LoVo (cell line): ENCODE measurements around the gene MYH8.

Source experiments
- DNase-seq: peaks from one replicate; pipeline ENCODE4 v3.0.0-alpha.2; 2016; ENCODE audit warnings: low spot score

MYH8 gene

DNA sequence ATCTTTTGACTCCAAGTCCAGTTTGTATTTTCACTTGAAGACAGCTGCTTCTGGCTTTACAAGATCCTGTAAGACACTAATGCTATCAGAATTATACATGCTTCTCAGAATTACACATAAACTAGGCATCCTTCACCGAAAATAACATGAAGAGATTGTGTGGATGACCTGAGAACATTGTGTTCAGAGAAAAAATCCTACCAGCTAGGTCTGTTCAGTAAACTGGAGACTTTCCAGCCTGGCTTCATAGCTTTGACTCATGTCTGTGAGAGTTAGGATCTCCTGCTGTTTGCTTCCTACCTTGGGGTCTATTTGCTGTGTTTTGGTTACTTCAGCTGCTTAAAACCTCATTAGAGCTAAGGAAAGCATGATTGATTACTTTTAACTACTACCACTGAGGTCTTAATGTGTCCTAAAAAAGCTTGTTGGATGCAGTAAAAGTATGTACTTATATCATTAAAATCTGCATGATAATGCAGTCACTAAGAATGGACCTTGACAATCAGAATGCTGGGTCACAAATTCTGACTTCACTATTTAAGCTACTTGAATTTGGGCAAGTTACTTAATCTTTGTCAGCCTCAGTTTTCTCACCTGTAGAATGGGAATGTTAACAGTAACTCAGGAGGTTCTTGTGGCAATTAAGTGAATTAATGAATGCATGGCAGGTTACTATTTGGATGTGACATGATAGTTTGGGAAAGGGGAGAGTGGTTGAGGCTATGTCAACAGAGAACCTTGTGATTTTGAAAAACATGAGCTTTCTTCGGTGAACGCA is 40.9 kb downstream of the MYH8 start:
- no peak for DNase-seq

DNA sequence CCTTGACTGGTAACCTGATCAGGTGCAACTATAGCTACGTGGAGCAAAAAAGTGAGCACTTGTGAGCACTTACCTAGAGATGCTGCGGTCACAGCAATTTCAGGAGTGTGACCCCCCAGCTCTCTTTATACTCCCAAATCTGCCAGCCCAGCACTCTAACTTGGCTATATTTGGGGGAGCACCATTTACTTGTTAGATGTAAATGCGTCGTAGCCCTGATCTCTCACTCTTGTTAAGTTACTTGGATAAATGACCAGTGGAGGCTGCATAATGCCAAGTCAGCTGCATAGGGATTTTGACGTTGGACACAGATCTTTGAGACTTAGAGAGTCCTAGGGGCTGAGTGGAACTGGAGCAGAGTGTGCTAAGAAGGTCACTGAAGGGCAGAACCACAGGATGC is 48.8 kb downstream of the MYH8 start, which contains the start of gene MYH13:
Gene MYH13 (minus strand): TSS at position 101 of the 400 bp plus-strand sequence. CDS start 8,476 bp downstream, outside the sequence.
- DNase-seq: no peak

DNA sequence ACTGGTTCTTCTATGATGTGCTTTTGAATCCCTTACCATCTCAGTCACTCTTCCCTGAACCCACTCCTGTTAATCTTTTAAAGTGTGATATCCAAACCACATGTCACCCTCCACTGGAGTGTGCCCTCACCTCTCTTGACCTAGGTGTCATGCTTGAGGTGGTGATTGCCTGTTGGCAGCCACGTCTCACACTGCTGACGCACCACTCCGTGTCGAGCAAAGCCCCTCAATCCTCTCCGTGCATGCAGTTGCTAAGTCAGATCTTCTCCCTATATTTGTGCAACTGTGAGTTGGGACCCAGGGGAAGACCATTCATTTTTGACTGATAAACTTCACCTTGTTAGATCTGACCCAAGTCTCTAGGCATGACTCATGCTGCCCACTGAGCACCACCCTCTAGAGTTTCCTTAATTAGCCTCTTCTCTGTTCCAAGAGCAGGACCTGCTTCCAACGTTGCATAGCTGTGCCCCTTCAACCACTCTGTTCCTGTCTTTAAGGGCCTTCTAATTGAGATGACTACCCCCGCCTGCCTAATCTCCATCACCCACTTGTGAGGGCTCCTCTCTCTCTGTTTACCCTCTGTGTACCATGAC is 51.6 kb downstream of the MYH8 start:
- no peak for DNase-seq

DNA sequence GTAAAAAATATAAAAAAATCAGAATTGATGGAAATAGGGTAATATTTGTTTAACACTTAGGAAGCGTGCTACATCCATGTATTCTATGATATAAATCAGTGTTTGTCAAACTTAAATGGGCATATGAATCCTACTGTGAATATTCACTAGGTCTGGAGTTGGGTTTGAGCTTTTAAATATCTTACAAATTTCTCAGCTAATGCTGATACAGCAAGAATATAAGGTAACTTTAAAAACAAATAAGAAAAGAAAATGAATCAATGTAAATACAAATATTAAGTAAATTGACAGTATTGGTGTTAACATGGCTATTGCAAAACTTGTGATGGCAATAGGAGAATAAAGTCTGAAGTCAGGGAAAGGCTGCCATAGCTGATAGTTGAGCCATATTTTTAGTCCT is 52.5 kb downstream of the MYH8 start:
- DNase-seq: no peak

DNA sequence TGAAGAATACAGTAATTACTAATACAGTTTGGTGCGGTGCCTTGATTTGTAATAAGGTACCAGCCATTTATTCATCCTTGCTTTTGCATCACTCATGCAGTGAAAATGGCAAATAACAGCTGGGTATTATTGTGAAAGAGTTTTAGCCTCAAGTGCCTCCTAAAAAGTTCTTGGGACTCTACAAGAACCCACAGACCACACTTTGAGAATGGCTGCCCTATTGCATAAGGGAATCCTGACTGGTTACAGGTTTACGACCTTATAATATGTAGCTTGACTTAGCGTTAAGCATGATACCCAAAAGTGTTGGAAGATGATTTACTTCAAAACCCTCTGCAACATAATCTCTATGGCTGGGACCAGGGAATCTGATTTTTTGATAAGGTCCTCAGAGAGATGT is 53.2 kb downstream of the MYH8 start:
- DNase-seq: no peak

DNA sequence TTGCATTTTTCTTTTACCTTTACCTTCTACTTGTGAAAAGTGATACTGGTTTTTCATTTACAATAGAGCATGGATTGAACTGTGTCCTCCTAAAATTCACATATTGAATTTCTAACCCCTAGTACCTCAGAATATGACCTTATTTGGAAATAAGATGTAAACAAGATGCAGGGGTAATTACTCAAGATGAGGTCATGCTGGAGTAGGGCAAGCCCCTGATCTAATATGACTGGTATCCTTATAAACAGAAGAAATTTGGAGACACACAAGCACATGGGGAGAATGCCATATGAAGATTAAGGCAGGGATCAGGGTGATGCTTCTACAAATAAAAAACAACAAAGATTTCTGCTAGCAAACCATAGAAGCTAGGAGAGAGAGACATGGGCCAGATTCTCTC is 61.2 kb downstream of the MYH8 start:
- DNase-seq: no peak

DNA sequence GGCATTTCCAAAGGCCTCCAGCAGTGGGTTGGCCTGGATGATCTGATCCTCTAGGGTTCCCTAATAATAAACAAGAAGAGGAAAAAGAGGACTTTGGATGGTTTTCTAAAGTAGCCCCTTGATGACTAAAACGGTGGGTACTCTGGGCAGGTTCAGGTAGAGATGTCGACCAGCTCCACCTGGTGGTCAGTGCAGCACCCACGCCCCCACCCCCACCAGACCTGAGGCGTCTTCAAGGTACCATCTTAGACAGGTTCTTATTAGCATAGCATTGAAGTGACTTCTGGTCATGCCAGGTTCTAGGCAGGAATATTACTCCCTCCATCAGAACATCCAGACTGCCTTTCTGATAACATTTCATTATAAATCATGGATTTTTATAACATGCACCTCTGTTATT is 64.0 kb downstream of the MYH8 start:
- DNase-seq: no peak

DNA sequence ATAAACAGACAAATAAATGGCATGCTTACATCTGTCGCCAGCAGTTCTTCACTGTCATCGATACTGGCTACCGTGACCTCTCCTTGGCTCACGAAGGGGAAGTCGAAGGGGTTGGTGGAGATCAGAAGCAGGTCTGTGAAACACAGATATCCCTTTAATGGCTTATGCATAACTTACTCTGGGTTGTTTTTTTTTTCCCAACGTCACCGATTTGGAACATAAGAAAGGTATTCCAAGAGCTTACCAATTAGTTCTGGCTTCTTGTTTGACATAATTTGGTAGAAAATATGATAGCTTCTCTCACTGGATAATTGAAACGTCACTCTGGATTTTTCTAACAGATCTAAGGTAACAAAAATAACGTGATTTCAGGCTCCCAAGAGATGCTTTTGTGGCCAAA is 67.1 kb downstream of the MYH8 start:
- DNase-seq: no peak

DNA sequence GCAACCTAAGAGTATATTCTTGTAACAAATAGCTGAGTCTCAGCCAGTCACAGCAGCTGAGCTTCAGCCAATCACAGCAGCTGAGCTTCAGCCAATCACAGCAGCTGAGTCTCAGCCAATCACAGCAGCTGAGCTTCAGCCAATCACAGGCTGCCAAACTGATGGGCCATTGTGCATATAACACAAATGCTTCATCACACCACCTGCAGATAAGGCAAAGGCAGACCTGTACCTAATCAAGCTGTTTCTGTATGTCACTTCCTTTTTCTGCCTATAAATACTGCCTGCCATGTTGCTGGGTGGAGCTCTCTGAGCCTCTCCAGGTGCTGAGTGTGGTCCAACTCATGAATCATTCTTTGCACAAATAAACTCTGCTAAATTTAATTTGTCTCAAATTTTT is 68.9 kb downstream of the MYH8 start:
- no peak for DNase-seq

DNA sequence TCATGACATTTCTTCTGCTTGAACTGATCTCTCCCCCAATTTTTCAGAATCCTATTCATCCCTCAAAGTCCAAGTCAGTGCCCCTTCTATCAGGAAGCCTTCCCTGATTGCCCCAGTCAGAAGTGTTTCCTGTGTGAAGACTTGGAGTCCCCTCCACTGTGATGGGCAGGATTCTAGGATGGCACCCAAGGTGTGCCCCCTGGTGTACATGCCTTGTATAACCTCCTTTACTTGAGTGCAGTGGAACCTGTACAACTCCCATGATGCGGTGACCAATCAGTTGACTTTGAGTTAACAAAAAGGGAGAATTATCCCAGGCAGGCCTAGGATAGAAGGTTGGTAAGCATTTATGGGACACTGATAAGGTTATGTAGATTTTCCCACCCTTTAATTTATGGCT is 72.3 kb downstream of the MYH8 start:
- no peak for DNase-seq

DNA sequence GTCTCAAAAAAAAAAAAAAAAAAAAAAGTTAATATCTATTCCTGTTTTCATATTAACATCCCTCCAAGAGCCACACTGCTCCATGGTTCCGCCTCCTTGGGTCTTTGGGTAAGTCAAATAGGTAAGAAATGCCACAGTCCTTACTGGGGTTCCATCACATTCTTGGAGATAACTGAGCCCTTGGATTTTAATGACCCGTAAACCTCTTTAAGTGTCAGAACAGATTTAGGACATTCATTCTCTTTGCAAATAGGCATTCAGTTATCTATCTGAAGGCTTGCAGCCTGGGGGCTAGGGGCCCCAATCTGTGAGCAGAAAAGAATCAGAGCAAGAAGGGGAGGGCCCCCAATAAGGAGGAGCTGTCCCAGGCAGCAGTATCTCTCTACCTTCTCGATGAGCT is 76.9 kb downstream of the MYH8 start:
- DNase-seq: no peak
